ENCODE results near the gene PDE6A. TPM values are rescaled to one million over a fixed set of nuclear protein-coding genes. Genes with fewer than 3 reads are reported as not detected.

PDE6A gene
- total and polyA plus RNA-seq, 2 donors (not counting 3 experiments of a cell fraction or from before 2014, with no cell fraction given), result not detected

DNA sequence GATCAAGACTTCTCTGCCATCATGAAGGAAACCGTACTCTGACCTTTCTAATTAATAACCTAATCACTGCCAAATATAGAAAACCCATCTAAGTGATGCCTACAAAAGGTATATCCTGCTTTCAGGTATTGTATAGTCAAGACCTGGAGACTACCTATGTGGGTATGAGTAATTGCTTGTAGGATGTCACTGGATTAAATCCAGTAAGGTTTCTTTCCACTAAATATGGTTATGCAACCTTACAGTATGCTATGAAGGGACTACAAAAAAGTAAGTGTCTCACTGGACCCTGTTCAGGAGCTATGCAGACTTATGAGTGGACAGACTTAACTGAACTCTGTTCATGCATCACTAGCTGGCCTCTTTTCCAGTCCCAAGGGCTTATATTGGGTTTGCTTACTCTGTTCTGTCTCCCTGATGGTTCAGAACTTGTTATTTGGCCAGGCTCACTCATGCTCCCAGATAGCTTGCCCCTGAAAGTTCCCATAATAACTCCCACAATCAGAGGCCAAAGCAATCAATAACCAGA lies 51.1 kb downstream of the PDE6A start:
- no peaks in the 10 kb centered on the region for H3K27me3 ChIP-seq (ENCODE audit: control insufficient read depth in 2 of 2, insufficient read depth in 2 of 2, low read length in 2 of 2)
- H2AFZ ChIP-seq (ENCODE audit: low read depth, low read length), result no peak overlapping the region
- no peak overlapping the region for H3K27ac ChIP-seq (ENCODE audit: insufficient read depth, low read depth, low read length)
- no TSS peak for BruUV-seq (replicated peaks)
- no peak overlapping the region for H3K9ac ChIP-seq (replicated peaks; ENCODE audit: extremely low read depth, insufficient read depth, low read length)
- dilution Hi-C loops (cut with MboI; ENCODE audit: extremely low pct_ligation_motif_present, low sequenced_read_pairs) (no loop called here), intact Hi-C loops (cut with micrococcal nuclease) (no loop called here)
- H3K36me3 ChIP-seq (ENCODE audit: control insufficient read depth in 2 of 2, extremely low read depth in 1 of 2, insufficient read depth in 2 of 2, low read length in 2 of 2), result no peaks in the 10 kb centered on the region
- no peak overlapping the region for H3K4me2 ChIP-seq (ENCODE audit: insufficient read depth, low read length)
- no peak for FAIRE-seq
- no peak overlapping the region for H3K4me3 ChIP-seq (replicated peaks in 1 of 3; ENCODE audit: insufficient read depth in 1 of 3, low read depth in 1 of 3, low read length in 3 of 3)
- H3K9me3 ChIP-seq (replicated peaks; ENCODE audit: control insufficient read depth, insufficient read depth, low read length), result no peaks in the 10 kb centered on the region
- no peaks in the 10 kb centered on the region for H3K79me2 ChIP-seq (ENCODE audit: control insufficient read depth, insufficient read depth, low read length)
- ChIA-PET CTCF (interaction anchor here (0.7 to 1.0 kb wide), 3 partner anchors 41 to 97 kb away, joined by 3 to 4 read pairs (median 3); no protein-coding TSS in a partner anchor), POLR2A (no interaction called here)
- H3K4me1 ChIP-seq (ENCODE audit: control insufficient read depth, extremely low read depth, insufficient read depth, low read length), result peaks cover 9% of the 10 kb centered on the region
- H3K9me1 ChIP-seq (replicated peaks; ENCODE audit: control insufficient read depth, extremely low read depth, insufficient read depth, low read length), result no peaks in the 10 kb centered on the region
- DNase-seq (ENCODE audit: low read depth, low spot score), result no peak
- H4K20me1 ChIP-seq (replicated peaks; ENCODE audit: control insufficient read depth, extremely low read depth, insufficient read depth, low read length), result no peaks in the 10 kb centered on the region
- TF ChIP-seq POLR2A (IDR thresholded peaks at IDR 0.05; ENCODE audit: low read depth, low read length) (no peak), JUN (IDR thresholded peaks at IDR 0.05; ENCODE audit: borderline replicate concordance, insufficient read depth, insufficient read length, low read depth) (no peak), FOS (IDR thresholded peaks at IDR 0.05; ENCODE audit: borderline replicate concordance, insufficient read depth, low read length) (no peak), EZH2 (IDR thresholded peaks at IDR 0.05; ENCODE audit: borderline replicate concordance, low read depth, low read length, severe bottlenecking) (no peak), GATA2 (IDR thresholded peaks at IDR 0.05; ENCODE audit: insufficient read depth, insufficient read length, low read depth, low read length) (no peak), MYC (IDR thresholded peaks at IDR 0.05; ENCODE audit: low read depth, low read length) (no peak)
- TF ChIP-seq, protein P1, sequence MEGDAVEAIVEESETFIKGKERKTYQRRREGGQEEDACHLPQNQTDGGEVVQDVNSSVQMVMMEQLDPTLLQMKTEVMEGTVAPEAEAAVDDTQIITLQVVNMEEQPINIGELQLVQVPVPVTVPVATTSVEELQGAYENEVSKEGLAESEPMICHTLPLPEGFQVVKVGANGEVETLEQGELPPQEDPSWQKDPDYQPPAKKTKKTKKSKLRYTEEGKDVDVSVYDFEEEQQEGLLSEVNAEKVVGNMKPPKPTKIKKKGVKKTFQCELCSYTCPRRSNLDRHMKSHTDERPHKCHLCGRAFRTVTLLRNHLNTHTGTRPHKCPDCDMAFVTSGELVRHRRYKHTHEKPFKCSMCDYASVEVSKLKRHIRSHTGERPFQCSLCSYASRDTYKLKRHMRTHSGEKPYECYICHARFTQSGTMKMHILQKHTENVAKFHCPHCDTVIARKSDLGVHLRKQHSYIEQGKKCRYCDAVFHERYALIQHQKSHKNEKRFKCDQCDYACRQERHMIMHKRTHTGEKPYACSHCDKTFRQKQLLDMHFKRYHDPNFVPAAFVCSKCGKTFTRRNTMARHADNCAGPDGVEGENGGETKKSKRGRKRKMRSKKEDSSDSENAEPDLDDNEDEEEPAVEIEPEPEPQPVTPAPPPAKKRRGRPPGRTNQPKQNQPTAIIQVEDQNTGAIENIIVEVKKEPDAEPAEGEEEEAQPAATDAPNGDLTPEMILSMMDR (IDR thresholded peaks at IDR 0.05; ENCODE audit: extremely low read depth in 1 of 2, insufficient read depth in 1 of 2, low read depth in 1 of 2, low read length in 2 of 2), result no peak
- TF ChIP-seq, protein P2, sequence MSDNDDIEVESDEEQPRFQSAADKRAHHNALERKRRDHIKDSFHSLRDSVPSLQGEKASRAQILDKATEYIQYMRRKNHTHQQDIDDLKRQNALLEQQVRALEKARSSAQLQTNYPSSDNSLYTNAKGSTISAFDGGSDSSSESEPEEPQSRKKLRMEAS (IDR thresholded peaks at IDR 0.05; ENCODE audit: insufficient read depth, insufficient read length), result no peak
